Stimulated activated CD4-positive, alpha-beta T cell treated with anti-CD3 and anti-CD28 coated beads, Interleukin-4, amount 100 ng/mL, for 48 hours (primary cell): ENCODE results near the gene SCN3B.
"Not testable (repeated sequence)": the region's sequence is repeated elsewhere in the genome, so short reads cannot be mapped to it uniquely, and the experiment has no call there.

Source experiments
- DNase-seq, 2 donors: peaks; one replicate each; pipeline ENCODE4 v3.0.0-alpha.2; 2020; ENCODE audit warnings: low read depth in 2 of 2

SCN3B gene

DNA sequence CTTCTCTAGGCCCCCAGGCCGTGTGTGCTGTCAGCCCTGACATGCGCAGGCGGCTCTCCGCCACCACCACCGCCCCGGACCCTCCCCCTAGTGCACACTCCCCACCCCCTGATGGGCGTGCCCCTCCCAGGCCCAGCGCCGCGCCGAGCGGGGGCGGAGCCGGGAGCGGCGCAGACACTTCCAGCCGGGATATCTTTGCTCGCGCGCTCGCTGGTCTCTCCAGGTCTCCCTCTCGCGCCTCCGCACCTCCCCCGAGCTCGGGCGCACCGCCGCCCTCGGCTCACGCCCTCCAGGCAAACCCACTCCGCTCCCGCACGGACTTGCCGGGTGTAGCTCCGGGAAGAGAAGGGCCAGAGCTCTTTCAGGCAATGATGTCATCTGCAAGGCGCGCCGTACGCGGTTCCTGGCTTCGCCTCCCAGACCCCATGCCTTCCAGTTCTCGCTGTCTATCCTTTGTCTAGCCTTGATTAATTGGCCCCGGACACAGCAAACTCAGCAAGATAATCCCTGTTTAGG lies at the start of gene SCN3B:
SCN3B (minus strand) TSS at position 59 of the 516 bp plus-strand sequence. CDS start 823 bp downstream, outside the sequence.
- peak in 1 of 2 donors; percentile 20 for DNase-seq

DNA sequence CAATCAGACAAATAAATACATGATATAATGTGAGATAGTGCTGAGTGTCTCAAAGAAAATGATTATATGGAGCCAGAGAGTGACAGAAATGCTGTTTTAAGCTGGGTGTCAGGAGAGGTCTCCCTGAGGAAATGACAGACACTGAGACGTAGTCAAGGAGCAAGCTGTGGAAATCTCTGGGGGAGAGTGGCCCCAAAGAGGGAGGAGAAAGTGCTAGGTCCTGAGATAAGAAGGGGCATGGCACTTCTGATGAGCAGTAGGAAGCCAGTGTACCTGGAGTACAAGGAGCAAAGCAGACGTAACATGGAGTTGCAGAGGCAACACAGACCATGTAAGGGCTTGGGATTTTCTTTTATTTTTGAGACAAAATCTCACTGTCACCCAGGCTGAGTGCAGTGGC lies 48.3 kb upstream of the SCN3B start:
- DNase-seq, result no peak

DNA sequence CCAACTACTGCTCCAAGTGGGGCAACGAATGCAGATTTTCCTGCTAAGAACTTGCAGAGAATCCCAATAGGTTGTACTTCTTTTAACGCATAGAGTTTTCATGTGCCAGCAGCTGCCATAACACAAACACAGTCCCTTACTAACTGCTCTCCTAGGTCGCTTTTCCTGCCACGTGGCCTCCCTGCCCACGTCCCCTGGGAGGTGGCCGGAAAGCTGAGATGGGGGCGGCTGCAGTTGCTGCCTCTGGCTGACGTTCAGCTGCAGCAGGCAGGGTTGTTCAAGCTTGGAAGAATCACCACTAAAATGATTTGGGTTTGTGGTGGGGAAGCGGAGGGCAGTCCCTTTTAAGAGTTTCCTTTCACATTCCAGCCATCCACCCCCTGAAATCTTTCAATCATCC lies 47.7 kb upstream of the SCN3B start:
- DNase-seq, result no peak

DNA sequence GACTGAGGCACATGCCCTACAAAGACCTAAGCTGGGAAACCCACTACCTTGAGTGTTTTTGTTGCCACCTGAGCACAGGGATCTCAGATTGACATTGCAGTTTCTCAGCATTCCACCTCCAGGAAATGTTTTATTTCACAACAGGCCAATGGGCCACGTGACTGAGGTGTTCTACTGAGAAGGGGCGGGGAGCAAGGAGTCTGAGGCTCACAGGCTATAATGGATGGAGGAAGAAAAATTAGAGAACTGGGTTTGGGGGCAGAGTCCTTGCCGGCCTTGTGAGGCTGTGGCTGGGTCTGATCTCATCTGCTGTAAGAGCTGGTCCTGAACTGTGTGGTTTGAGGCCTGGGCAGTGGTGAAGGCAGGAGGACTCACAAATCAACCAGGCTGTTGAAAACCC lies 46.3 kb upstream of the SCN3B start:
- no peak for DNase-seq

- DNase-seq, result no peak
Observed at GRCh38 chr11:123698546-123699127, 44.2 kb upstream of the SCN3B start.

GRCh38 chr11:123696183-123696582 lies 41.8 kb upstream of the SCN3B start:
- no peak for DNase-seq

DNA sequence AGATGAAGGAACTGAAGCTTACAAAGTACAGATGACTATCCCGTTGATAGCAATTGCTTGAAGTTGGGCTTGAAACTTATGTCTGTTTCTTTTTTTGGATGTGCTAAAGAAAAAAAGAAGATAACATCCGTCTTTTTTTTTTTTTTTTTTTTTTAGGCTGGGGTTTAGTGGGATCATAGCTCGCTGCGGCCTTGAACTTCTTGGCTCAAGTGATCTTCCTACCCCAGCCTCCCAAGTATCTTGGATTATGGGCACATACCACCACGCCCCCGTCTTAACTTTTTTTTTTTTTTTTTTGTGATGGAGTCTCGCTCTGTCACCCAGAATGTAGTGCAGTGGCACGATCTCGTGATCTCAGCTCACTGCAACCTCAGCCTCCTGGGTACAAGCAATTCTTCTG lies 40.8 kb upstream of the SCN3B start:
- DNase-seq, result no peak

DNA sequence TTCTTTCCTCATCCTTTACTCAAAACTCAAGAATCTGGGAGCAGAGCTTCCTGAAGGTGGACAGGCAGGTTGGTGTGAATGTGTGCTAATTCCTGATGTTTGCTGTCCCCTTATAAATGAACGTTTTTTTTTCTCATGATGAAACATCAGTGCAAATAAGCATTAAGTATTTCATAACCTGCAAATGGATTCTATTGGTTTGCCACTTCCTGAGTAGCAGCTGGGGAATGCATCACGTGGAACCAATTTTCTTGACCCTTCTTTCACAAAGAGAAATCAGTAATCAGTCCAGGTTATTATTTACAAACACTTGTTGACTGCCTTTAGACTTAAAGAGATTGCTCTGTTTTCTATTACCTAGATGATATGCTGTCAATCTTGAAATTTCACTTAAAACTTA lies 40.1 kb upstream of the SCN3B start:
- no peak for DNase-seq

- DNase-seq, result no peak
Observed at GRCh38 chr11:123692961-123693360, 38.5 kb upstream of the SCN3B start.

DNA sequence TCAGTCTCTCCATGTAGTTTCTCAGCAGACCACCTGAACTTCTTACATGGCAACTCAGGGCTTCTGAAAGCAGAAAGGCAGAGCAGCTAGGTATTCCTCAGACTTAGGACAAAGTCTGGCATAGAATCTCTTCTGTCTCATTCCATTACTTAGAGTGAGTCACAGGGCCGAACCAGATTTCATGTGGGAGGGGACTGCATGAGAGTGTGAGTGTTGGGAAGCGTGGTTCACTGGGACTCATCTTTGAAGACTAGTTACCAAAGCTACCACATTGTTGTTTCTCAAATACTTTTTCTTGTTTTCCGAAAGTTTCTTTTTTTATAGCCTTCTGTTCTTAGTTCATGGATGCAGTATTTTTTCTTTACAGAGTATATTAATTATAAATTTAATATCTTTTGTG lies 36.1 kb upstream of the SCN3B start:
- peak; percentile 5 to 7 for DNase-seq

GRCh38 chr11:123684601-123685000 lies 30.2 kb upstream of the SCN3B start:
- DNase-seq, result no peak

- DNase-seq, result no peak
Observed at GRCh38 chr11:123683428-123684170, 29.2 kb upstream of the SCN3B start.

DNA sequence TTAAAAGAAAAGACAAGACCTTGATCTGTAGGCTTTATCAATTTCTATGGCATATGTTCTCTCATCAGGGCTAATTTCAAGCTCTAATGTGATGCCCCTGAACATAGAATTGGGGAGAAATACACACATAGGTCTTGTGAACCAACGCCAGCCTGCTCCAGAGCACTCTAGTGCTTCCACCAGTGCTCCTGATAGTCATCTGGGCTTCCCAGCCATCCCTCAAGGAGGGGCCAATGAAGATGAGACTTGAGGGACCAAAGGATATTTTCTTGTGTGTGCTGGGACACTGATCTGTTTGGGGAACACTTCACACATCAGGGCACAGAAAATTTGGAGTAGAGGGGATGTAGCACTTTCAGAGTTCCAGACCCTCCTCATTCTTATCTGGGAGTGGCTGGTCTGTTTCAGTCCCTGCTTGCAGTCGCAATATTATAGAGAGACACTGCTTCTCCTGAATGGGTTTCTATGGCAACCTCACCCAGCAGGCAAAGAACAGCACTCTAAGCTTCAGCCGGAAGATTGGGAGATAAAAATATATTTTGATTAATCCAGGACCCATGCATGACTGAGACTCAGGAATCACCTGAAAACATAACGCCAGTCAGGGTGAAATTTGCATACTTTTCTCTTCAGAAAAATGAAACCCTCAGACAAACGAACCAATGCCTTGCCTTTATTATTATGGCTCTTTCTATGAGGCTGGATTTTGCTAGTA lies 28.4 kb upstream of the SCN3B start:
- DNase-seq, result no peak

GRCh38 chr11:123681030-123681429 lies 26.6 kb upstream of the SCN3B start:
- no peak for DNase-seq

- DNase-seq, result no peak
Observed at GRCh38 chr11:123678246-123678645, 23.8 kb upstream of the SCN3B start.

GRCh38 chr11:123677510-123677909 lies 23.1 kb upstream of the SCN3B start:
- no peak for DNase-seq

DNA sequence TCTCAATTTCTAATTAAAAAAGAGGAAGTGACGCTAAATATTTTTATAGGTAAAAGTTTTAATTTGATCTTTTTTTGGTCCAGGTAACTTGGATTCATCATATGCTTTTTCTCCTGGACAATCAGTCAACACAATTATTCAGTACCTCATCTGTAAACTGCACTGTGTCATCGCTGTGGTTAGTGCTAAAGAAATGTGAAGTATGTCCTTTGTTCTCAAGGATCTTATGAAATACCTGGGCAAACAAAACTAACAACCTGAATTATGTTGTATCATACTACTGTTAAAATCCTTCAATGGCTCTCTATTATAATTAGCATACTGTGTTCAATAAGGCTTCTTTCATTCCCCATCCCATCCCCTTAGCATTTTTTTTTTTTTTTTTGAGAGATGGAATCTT lies 19.9 kb upstream of the SCN3B start:
- no peak for DNase-seq

DNA sequence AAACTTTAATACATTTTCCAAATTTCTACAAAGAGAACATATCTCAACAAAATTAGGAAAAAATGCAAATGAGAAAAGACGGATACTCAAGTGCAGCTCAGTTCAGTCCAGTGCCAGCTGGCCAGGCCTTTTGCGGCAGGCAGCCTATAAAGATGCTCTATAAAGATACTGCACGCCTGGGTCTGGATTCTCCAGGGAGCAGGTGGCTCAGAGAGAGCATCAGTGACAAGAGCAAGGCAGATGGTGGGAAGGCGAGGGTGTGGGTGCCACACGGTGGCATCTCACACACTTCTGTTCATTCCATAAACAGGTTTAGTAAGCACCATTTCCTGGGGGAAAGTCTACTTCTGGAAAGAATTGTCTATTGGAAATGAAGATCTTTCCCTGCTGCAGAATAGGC lies 18.1 kb upstream of the SCN3B start:
- no peak for DNase-seq

- no peak for DNase-seq
Observed at GRCh38 chr11:123671534-123671933, 17.1 kb upstream of the SCN3B start.

DNA sequence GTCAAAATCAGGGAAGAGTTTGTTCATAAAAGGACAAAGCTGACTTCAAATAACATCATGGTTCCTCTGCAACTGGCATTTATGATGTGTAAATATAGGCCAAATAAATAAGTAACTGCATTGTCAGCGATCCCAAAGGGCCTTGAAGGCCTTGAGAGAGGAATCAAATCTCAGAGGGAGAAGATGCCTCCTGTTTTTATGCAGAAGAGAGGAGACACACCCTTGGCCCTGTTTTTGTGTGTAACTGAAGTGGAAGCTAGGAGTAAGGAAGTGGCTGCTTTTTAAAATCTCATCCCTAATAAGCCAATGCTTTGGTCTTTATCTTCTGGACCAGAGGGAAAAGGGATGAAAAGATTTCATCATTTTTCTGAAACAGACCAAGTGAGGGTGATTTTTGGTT lies 15.7 kb upstream of the SCN3B start:
- no peak for DNase-seq

DNA sequence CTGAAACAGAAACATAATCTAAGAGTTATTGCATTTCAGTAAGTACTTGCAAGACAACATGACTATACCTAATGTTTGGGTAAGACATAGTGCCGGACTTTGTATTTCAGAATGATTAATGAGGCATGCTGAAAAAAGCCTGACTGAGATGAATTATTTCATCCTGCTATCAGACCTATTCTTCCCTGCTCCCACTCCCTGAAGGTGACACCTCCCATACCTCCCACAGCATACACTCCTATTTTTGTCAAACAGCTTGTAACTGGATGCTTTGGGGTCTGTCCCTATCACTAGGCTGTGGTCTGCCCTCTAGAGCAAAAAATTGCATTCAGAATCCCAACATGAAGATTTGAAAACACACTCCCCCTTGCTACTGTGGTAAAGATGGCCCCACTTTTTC lies 10.9 kb upstream of the SCN3B start:
- DNase-seq, result no peak

DNA sequence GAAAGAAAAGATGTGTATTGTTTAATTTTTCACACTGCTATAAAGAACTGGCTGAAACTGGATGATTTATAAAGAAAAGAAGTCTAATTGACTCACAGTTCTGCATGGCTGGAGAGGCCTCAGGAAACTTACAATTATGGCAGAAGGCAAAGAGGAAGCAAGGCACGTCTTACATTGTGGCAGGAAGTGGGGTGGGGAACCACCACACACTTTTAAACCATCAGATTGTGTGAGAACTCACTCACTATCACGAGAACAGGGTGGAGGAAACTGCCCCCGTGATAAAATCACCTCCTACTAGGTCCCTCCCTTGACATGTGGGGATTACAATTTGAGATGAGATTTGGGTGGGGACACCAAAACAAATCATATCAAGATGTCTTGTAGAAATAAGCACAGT lies 5.5 kb upstream of the SCN3B start:
- not testable (repeated sequence) for DNase-seq

- DNase-seq, result no peak
Observed at GRCh38 chr11:123659311-123659710, 4.9 kb upstream of the SCN3B start.
